H9 (cell line): Measurements from ENCODE around the gene ALAD. TPM values are rescaled to one million over a fixed set of nuclear protein-coding genes. Genes with fewer than 3 reads are reported as not detected.

Source experiments
- DNase-seq: peaks from one replicate; pipeline ENCODE4 v3.0.0-alpha.2; 2017
- H2AFZ ChIP-seq: one replicate; pipeline ENCODE4 v1.6.1; 2013; ENCODE audit warnings: mild to moderate bottlenecking, low read length, control low read depth, moderate library complexity
- H2AK5ac ChIP-seq: 2 replicates; pipeline ENCODE4 v1.6.1; 2013; ENCODE audit warnings: low read length, control low read depth, mixed read lengths; ENCODE audit not compliant: insufficient read length
- H2BK120ac ChIP-seq: one replicate; pipeline ENCODE4 v1.6.1; 2013; ENCODE audit warnings: low read depth, mild to moderate bottlenecking, low read length, control low read depth, inconsistent platforms; ENCODE audit not compliant: poor library complexity, severe bottlenecking
- H2BK12ac ChIP-seq: 2 replicates; pipeline ENCODE4 v1.6.1; 2013; ENCODE audit warnings: low read length, control low read depth, mixed read lengths, low read depth; ENCODE audit not compliant: insufficient read length
- H2BK15ac ChIP-seq: 2 replicates; pipeline ENCODE4 v1.6.1; 2013; ENCODE audit warnings: low read depth, low read length, control low read depth
- H2BK20ac ChIP-seq: one replicate; pipeline ENCODE4 v1.6.1; 2013; ENCODE audit warnings: low read depth, mild to moderate bottlenecking, low read length, control low read depth, inconsistent platforms; ENCODE audit not compliant: poor library complexity, severe bottlenecking
- H2BK5ac ChIP-seq: 2 replicates; pipeline ENCODE4 v1.6.1; 2013; ENCODE audit warnings: low read length, control low read depth, mixed read lengths; ENCODE audit not compliant: insufficient read length
- H3K14ac ChIP-seq: 2 replicates; pipeline ENCODE4 v1.6.1; 2013; ENCODE audit warnings: low read length, control low read depth; ENCODE audit not compliant: insufficient read depth
- H3K18ac ChIP-seq: 2 replicates; pipeline ENCODE4 v1.6.1; 2013; ENCODE audit warnings: low read depth, mild to moderate bottlenecking, mixed read lengths, low read length, control low read depth; ENCODE audit not compliant: insufficient read length
- H3K23ac ChIP-seq: 2 replicates; pipeline ENCODE4 v1.6.1; 2013; ENCODE audit warnings: low read length, control low read depth, mixed read lengths, low read depth; ENCODE audit not compliant: insufficient read length
- H3K23me2 ChIP-seq: 2 replicates; pipeline ENCODE4 v1.6.1; 2013; ENCODE audit warnings: low read depth, mild to moderate bottlenecking, mixed read lengths, low read length, control low read depth; ENCODE audit not compliant: insufficient read length, poor library complexity, severe bottlenecking
- H3K27ac ChIP-seq: 2 replicates; pipeline ENCODE4 v1.5.1; 2013; ENCODE audit warnings: low read length, control low read depth, mixed read lengths, low read depth; ENCODE audit not compliant: insufficient read length
- H3K27me3 ChIP-seq: 2 replicates; pipeline ENCODE4 v1.6.1; 2013; ENCODE audit warnings: low read length, control low read depth, inconsistent platforms; ENCODE audit not compliant: insufficient read depth
- H3K4ac ChIP-seq: 2 replicates; pipeline ENCODE4 v1.6.1; 2013; ENCODE audit warnings: low read depth, mild to moderate bottlenecking, control low read depth, inconsistent platforms, low read length, moderate library complexity
- H3K4me1 ChIP-seq: 2 replicates; pipeline ENCODE4 v1.6.1; 2013; ENCODE audit warnings: low read length, control low read depth, inconsistent platforms; ENCODE audit not compliant: insufficient read depth
- H3K4me2 ChIP-seq: 2 replicates; pipeline ENCODE4 v1.6.1; 2013; ENCODE audit warnings: low read length, control low read depth, mixed read lengths; ENCODE audit not compliant: insufficient read length, insufficient read depth
- H3K56ac ChIP-seq: 2 replicates; pipeline ENCODE4 v1.6.1; 2013; ENCODE audit warnings: low read depth, mild to moderate bottlenecking, mixed read lengths, low read length, control low read depth; ENCODE audit not compliant: insufficient read length
- H3K79me1 ChIP-seq: 2 replicates; pipeline ENCODE4 v1.6.1; 2013; ENCODE audit warnings: low read depth, mild to moderate bottlenecking, moderate library complexity, low read length, control low read depth, inconsistent platforms; ENCODE audit not compliant: insufficient read depth, poor library complexity, severe bottlenecking
- H3K79me2 ChIP-seq: 2 replicates; pipeline ENCODE4 v1.6.1; 2013; ENCODE audit warnings: low read length, control low read depth, inconsistent platforms; ENCODE audit not compliant: insufficient read depth
- H3K9ac ChIP-seq: 2 replicates; pipeline ENCODE4 v1.6.1; 2013; ENCODE audit warnings: low read length, control low read depth, mixed read lengths; ENCODE audit not compliant: insufficient read length; ENCODE audit errors: extremely low read depth
- H3K9me3 ChIP-seq: one replicate; pipeline ENCODE4 v1.6.1; 2013; ENCODE audit warnings: low read depth, low read length, inconsistent platforms; ENCODE audit not compliant: control insufficient read depth
- H3T11ph ChIP-seq: one replicate; pipeline ENCODE4 v1.6.1; 2013; ENCODE audit warnings: mild to moderate bottlenecking, low read length, control low read depth, inconsistent platforms
- H4K20me1 ChIP-seq: one replicate; pipeline ENCODE4 v1.6.1; 2013; ENCODE audit not compliant: control insufficient read depth, insufficient read length, insufficient read depth
- H4K5ac ChIP-seq: 2 replicates; pipeline ENCODE4 v1.6.1; 2013; ENCODE audit warnings: low read depth, mild to moderate bottlenecking, mixed read lengths, low read length, control low read depth; ENCODE audit not compliant: insufficient read length
- H4K8ac ChIP-seq: replicated peaks from 2 replicates; pipeline ENCODE4 v1.6.1; 2013; ENCODE audit warnings: low read length, control low read depth, mixed read lengths, low read depth; ENCODE audit not compliant: insufficient read length
- H4K91ac ChIP-seq: 2 replicates; pipeline ENCODE4 v1.6.1; 2013; ENCODE audit warnings: low read depth, mild to moderate bottlenecking, moderate library complexity, mixed read lengths, low read length, control low read depth; ENCODE audit not compliant: insufficient read length
- H3K27ac Mint-ChIP-seq, 3 experiments: 2 replicates in 2 of 3; 3 replicates in 1 of 3; pipeline ENCODE4 v1.8.0; 2020 to 2021; ENCODE audit warnings: mixed read lengths in 3 of 3, mild to moderate bottlenecking in 1 of 3, moderate library complexity in 1 of 3
- H3K27me3 Mint-ChIP-seq: 2 replicates; pipeline ENCODE4 v1.8.0; 2021; ENCODE audit warnings: low read depth, mild to moderate bottlenecking, moderate library complexity, mixed read lengths
- H3K36me3 Mint-ChIP-seq, 3 experiments: 2 replicates in 2 of 3; 3 replicates in 1 of 3; pipeline ENCODE4 v1.8.0; 2020 to 2021; ENCODE audit warnings: low read depth in 3 of 3, mixed read lengths in 3 of 3; ENCODE audit not compliant: insufficient read depth in 1 of 3
- H3K4me1 Mint-ChIP-seq, 2 experiments: 2 replicates each; pipeline ENCODE4 v1.8.0; 2020; ENCODE audit warnings: mixed read lengths in 2 of 2
- H3K4me3 Mint-ChIP-seq, 2 experiments: 2 replicates in 1 of 2; 3 replicates in 1 of 2; pipeline ENCODE4 v1.8.0; 2020 to 2021; ENCODE audit warnings: mild to moderate bottlenecking in 2 of 2, mixed read lengths in 2 of 2, moderate library complexity in 1 of 2
- H3K9me3 Mint-ChIP-seq, 2 experiments: 2 replicates in 1 of 2; 3 replicates in 1 of 2; pipeline ENCODE4 v1.8.0; 2020; ENCODE audit warnings: mild to moderate bottlenecking in 2 of 2, mixed read lengths in 2 of 2, moderate library complexity in 1 of 2
- WGBS: extraction: QIAGEN DNeasy Blood & Tissue Kit; methylation state at CpG from one replicate; pipeline ENCODE4 v1.1.7; 2013; ENCODE audit warnings: missing lambda C conversion rate, low lambda C conversion rate, mixed read lengths; ENCODE audit not compliant: insufficient read length; ENCODE audit errors: extremely low coverage; 5-methylcytosine and 5-hydroxymethylcytosine counted together
- total RNA-seq: library from RNA; stranded (reverse); gene quantifications from 2 replicates; pipeline ENCODE4 v1.2.1, GENCODE V29; 2021
- TF ChIP-seq, protein P1 (sequence below): fragments of 200-600 bp; sonication (generic); conservative IDR thresholded peaks from 3 replicates; pipeline ENCODE4 v1.8.0; 2021; ENCODE audit warnings: antibody characterized with exemption, mild to moderate bottlenecking

The ALAD gene
- total RNA-seq, 1 experiment from 2014 or later = 13.2 TPM

DNA sequence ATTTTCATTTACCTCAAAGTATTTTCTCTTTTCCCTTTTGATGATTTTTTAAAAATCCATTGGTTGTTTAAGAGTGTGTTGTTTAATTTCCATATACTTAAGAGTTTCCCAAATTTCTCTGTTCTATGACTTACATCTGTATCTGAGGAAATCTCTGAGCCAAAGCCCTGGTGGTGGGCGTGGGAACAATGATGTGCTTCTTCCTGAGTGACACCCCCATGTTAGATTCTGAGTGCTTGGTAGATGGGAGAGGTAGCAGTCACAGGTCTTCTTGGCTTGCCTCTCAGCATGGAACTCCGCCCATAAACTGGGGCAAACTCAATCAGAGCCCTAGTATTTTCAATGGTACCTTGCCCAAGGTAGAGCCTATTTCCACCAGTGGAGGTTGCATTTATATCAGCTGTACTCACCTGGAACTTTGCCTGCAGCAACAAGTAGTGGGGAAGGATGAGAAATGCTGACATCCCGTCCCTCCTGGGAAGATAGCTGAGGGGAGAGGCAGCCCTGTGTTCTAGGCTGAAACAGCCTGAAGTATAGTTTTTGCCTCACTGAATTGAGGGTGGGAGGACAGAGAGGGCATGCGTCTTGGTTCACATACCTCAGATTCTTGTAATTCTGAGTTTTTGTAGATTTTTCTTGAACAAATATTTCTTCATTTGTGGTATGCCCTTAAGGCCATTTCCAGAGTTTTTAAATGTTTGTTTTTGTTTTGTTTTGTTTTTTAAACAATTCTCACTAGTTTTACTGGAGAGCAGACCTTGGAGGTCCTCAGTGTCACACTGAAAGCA lies 35.8 kb upstream of the ALAD start:
- no peak overlapping the region for H2BK20ac ChIP-seq
- no peaks in the 10 kb centered on the region for H3K23me2 ChIP-seq
- no peak overlapping the region for H3K4ac ChIP-seq
- no peak overlapping the region for H3K18ac ChIP-seq
- H2BK12ac ChIP-seq = no peak overlapping the region
- no peak overlapping the region for H3K14ac ChIP-seq
- H3K27ac ChIP-seq = no peak overlapping the region
- H3K79me1 ChIP-seq = no peaks in the 10 kb centered on the region
- no peak overlapping the region for H3T11ph ChIP-seq
- H4K91ac ChIP-seq = no peak overlapping the region
- H3K79me2 ChIP-seq = no peaks in the 10 kb centered on the region
- no peak overlapping the region for H3K4me2 ChIP-seq
- H3K9ac ChIP-seq = no peak overlapping the region
- no peak overlapping the region for H4K5ac ChIP-seq
- H3K36me3 Mint-ChIP-seq = no peaks in the 10 kb centered on the region; a peak in 1 of 7 replicates
- H4K8ac ChIP-seq = no peak overlapping the region
- no peak overlapping the region for H2AFZ ChIP-seq
- H2BK120ac ChIP-seq = no peak overlapping the region
- peaks cover 15% of the 10 kb centered on the region for H3K27me3 Mint-ChIP-seq
- WGBS = no CpG with 5 or more reads among the region's 4 CpGs
- H3K4me1 Mint-ChIP-seq = no peaks in the 10 kb centered on the region
- no peak overlapping the region for H3K27ac Mint-ChIP-seq
- no peaks in the 10 kb centered on the region for H3K27me3 ChIP-seq
- DNase-seq = no peak
- no peaks in the 10 kb centered on the region for H3K4me1 ChIP-seq
- peaks cover 6 to 19% of the 10 kb centered on the region in 2 experiments; a peak in 2 of 5 replicates for H3K9me3 Mint-ChIP-seq
- no peak overlapping the region for H3K4me3 Mint-ChIP-seq
- no peaks in the 10 kb centered on the region for H3K9me3 ChIP-seq
- no peaks in the 10 kb centered on the region for H4K20me1 ChIP-seq
- H2BK5ac ChIP-seq = no peak overlapping the region
- H3K56ac ChIP-seq = no peak overlapping the region
- TF ChIP-seq, protein P1, sequence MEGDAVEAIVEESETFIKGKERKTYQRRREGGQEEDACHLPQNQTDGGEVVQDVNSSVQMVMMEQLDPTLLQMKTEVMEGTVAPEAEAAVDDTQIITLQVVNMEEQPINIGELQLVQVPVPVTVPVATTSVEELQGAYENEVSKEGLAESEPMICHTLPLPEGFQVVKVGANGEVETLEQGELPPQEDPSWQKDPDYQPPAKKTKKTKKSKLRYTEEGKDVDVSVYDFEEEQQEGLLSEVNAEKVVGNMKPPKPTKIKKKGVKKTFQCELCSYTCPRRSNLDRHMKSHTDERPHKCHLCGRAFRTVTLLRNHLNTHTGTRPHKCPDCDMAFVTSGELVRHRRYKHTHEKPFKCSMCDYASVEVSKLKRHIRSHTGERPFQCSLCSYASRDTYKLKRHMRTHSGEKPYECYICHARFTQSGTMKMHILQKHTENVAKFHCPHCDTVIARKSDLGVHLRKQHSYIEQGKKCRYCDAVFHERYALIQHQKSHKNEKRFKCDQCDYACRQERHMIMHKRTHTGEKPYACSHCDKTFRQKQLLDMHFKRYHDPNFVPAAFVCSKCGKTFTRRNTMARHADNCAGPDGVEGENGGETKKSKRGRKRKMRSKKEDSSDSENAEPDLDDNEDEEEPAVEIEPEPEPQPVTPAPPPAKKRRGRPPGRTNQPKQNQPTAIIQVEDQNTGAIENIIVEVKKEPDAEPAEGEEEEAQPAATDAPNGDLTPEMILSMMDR = no peak
- no peak overlapping the region for H2BK15ac ChIP-seq
- no peak overlapping the region for H3K23ac ChIP-seq
- H2AK5ac ChIP-seq = no peak overlapping the region
